NCI-H446 (cell line): Measurements from ENCODE around the gene REEP1.
A peak's percentile ranks its signal among the peaks of the same experiment; 100 is the strongest.
"Not testable (repeated sequence)": the region's sequence is repeated elsewhere in the genome, so short reads cannot be mapped to it uniquely, and the experiment has no call there.

Experiments
- DNase-seq, 2 experiments: peaks; one replicate each; lab custom pipeline; 2025; lab: John Stamatoyannopoulos, UW

REEP1 gene

DNA sequence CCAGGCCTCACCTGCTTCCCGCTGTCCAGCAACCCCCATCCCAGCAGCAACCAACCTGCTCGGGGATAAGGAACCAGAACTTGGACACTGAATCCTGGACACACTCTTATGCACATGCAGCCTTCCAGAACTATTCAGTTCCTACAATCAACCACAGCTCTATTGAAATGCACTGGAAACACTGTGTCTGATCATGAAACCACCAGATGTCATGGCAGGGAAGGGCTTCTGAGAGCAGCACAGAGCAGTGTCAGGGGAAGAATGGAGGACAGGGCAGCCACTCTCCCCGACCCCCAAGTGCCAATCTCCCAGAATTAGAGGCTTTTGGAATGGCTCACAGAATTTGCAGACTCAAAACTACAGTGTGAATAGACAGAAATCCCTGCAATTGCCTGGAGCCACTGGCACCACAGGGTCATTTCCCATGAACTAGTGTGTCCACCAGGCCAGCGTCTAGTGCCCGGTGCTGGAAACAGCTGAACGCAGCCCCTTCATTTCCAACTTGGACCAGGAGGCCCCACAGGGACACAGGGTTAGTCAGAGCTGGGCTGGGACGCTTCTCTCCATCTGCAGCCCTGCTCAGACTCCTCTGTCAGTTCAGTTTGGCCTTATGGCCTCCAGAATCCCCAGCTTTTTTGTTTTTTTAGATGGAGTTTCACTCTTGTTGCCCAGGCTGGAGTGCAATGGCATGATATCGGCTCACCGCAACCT, 112.6 kb downstream of the REEP1 start:
- no peak for DNase-seq

GRCh38 chr2:86223927-86224560, 113.4 kb downstream of the REEP1 start:
- no peak for DNase-seq

GRCh38 chr2:86223140-86223926, 114.1 kb downstream of the REEP1 start:
- peak in 1 of 2 experiments; percentile 14 for DNase-seq

- peak; percentile 64 to 71 for DNase-seq
Observed at GRCh38 chr2:86221066-86221684, 116.3 kb downstream of the REEP1 start.

- DNase-seq = no peak
Observed at GRCh38 chr2:86219896-86220295, 117.5 kb downstream of the REEP1 start.

GRCh38 chr2:86218124-86218523, 119.3 kb downstream of the REEP1 start:
- DNase-seq = no peak

- DNase-seq = no peak
Observed at GRCh38 chr2:86216575-86217555, 120.6 kb downstream of the REEP1 start.

DNA sequence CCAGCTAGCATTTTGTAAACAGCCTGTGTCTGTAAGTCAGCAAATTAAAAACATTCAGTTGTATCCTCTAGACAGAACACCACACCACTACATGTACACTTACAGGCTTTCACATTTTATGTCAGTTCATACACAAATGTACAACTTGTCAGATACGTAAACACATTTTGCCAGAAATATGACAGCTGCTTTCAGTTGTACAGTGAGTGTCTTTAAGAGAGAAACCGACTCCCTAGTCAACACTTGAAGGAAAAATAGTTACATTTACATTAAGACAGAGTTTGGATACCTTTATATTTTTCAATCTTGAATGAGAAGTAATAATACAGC, 123.0 kb downstream of the REEP1 start:
- no peak for DNase-seq

DNA sequence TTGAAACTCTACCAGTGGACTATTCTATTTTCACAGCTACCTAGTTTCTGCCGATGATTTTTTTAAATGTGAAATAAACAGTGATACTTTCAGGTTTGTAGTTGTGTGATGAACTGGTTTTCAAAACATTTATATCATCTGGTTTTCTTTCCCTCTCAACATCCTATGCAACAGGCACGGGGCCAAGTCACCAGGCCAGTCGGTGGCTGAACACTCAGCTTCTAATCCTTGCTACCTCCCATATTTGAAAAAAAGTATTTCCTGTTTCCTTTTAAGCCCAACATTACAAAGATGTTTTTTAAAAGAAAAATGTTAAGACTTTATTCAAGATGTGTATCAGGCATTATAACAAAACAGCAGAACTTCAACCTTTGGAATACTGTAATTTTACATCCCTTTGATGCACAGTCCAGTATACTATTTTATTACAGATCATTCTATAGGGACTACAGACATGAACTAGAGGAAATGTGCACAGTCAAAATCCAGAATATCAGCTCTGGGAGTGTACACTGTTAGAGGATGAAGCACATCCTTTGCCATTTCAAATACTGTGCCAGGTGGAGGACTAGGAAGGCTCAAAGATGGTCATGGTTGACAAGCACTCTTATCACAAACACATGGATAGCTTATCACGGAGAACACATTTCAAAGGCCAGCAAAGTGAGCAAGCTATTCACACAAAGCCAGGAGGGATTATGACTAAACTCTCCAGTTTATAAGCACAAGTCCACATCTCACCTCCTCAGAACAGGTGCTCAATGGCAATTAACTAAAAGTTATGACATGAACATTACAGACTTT, 123.5 kb downstream of the REEP1 start:
- DNase-seq = no peak

DNA sequence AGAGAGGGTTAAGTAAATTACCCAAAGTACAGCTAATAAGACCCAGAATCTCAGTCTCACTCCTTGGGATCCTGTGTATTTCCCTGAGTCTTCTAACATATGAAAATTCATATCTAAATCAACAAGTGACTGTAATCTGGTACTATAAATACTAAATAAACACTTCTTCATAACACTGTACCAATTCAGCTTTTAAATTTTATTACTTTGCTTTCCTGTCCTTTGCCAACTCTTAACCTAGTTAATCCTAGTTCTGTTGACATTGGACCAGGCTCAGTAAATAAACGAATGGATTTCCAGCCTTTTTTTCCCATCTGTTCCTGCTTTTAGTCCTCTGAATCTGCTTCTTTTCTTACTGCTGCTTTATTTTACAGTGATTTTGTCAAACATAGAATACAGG, 124.4 kb downstream of the REEP1 start:
- DNase-seq = no peak

GRCh38 chr2:86211796-86212188, 125.6 kb downstream of the REEP1 start:
- DNase-seq = no peak

- DNase-seq = no peak
Observed at GRCh38 chr2:86211033-86211795, 126.2 kb downstream of the REEP1 start.

- no peak for DNase-seq
Observed at GRCh38 chr2:86204458-86204857, 133.0 kb downstream of the REEP1 start.

GRCh38 chr2:86203614-86204013, 133.8 kb downstream of the REEP1 start:
- DNase-seq = no peak

GRCh38 chr2:86202702-86203101, 134.7 kb downstream of the REEP1 start:
- DNase-seq = no peak

GRCh38 chr2:86202336-86202692, 135.1 kb downstream of the REEP1 start:
- no peak for DNase-seq

DNA sequence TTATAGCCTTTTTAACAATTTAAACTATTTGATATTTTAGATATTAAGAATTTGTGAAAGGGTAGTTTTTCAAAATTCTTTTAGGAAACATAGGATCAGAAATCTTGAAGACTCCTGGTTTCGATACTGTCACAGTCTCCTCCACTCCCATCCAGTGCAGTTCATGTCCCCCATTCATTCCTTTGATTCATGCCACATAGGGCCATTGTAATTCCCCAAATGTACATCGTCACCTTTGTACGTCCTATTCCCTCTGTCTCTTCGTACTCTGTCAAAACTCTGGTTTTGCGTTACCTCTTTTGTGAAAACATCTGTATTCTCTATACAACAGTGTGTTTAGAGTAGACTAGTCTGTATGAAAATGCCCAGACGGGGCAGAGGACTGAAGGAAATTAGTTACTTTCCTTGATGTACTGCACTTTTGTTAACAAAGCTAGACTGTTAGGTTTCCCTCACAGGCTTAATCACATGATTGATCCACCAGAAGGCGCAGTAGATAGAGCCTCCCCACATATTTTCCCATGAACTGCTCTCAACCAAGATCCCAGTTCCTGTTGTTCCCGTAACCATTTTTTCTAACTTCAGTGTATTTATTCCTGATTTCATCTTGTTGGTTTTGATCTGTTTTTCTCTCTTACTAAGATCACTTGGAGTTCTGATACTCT, 135.6 kb downstream of the REEP1 start:
- no peak for DNase-seq

GRCh38 chr2:86200564-86200963, 136.9 kb downstream of the REEP1 start:
- not testable (repeated sequence) for DNase-seq

GRCh38 chr2:86199834-86200177, 137.6 kb downstream of the REEP1 start:
- no peak for DNase-seq
